ENCODE measurements around the gene PLOD2.

The PLOD2 gene

DNA sequence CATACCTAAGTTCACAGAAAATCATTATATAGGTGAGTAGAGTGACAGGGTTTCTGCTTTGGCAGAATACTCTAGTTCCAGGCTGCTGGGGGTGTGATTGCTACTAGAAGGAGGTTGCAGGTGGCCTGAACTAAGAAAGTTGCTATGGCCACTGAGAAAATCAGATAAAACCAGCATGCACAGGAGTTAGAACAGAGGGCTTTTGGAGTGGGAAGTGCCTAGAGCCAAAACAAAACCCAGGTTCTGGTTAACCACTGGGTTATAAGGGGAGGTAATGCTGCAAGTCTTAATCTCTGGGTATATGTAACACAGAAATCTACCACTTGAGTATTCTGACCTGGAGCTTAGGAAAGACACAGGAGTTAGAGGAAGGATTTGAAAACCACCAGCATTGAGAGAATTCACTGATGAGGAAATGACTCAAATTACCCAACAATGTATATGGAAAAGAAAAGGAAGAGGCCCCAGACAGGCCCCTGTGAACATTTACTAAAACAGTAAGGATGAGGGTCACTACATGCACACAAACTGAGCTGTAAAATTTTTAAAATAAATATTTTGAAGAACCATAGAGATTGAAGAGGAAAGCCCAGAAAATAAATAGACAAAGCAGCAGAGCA, 60.0 kb downstream of the PLOD2 start:
- no peak for DNase-seq (ENCODE audit: low read depth in 4 of 4, low spot score in 1 of 4)

DNA sequence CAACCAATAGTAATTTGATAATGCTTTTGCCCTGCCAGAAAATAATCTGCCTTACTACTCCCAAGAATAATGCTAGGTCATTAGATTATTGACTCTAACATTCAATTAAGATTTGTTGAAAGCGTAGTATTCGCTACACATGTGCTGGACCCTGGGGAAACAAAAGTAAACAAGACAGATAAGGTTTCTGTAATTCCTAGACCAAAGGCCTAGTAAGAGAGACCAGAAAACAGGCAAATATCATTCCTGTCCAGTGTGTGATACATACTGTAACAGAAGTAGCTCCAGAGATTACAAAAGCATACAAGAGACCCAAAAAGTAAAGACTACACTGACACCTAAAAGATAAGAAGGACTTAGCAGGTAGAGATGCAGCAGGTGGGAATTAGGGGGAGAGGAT, 60.8 kb downstream of the PLOD2 start:
- no peak for DNase-seq (ENCODE audit: low read depth in 4 of 4, low spot score in 1 of 4)

- no peak for DNase-seq (ENCODE audit: low read depth in 4 of 4, low spot score in 1 of 4)
These were observed 61.7 kb downstream of the PLOD2 start for GRCh38 chr3:146099316-146099715.

DNA sequence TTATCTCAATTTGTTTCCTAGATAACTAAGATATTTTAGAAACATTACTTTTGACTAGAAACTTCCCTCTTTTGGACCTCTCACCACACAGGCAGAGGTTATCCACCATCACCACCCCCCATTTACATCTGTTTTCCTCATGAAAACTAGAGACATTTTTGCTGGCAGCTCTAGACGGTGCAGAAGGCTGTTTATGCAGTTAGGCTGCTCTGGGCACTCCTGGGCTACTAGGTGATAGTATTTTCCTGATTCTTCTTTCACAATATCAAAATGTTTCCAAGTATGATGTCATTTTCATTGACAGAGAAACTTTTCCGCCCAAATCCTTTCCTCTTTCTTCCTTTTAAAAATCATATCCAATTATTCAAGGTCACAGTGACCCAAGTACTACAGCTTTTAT, 67.1 kb downstream of the PLOD2 start:
- no peak for DNase-seq (ENCODE audit: low read depth in 4 of 4, low spot score in 1 of 4)

DNA sequence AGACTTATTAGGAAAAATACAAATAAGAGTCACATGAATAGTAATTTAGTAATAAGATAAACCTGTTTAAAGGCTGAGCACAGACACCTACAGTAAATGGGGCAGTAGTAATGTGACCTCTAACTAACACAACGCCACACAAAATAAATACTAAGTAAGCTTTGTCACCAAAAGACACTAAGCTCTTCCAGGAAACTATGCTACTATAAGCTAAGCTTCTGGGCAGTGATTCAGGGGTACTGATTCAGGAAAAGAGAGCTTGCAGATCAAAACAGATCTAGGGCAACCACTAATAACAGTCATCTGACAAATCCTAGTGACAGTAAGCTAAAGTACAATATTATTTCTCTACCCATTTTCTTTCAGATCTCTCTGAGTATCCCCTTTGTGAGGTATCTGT, 68.8 kb downstream of the PLOD2 start:
- DNase-seq (ENCODE audit: low read depth in 4 of 4, low spot score in 1 of 4): no peak

- DNase-seq (ENCODE audit: low read depth in 4 of 4, low spot score in 1 of 4): no peak
These were observed 69.6 kb downstream of the PLOD2 start for GRCh38 chr3:146091397-146091796.

GRCh38 chr3:146090521-146090920, 70.5 kb downstream of the PLOD2 start:
- DNase-seq (ENCODE audit: low read depth in 4 of 4, low spot score in 1 of 4): no peak

DNA sequence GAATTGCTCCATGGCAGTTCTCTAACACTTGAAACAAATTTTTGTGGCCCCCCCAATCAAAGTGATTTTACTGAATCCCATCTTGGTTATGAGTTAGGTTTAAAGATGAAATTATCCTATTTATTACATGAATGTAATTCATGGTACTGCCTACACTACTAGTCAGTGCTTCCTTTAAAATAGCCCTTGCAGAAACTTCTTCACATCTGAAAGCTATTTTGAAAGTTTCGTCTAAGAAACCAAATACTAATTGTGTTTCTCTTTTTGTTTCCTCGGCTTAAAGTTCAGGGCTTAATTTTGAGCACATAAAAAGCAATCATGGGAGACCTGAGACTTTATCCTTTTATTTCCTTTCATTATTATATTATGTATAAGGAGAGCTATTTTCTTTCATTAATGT, 72.1 kb downstream of the PLOD2 start:
- DNase-seq (ENCODE audit: low read depth in 4 of 4, low spot score in 1 of 4): no peak

GRCh38 chr3:146087116-146087515, 73.9 kb downstream of the PLOD2 start:
- no peak for DNase-seq (ENCODE audit: low read depth in 4 of 4, low spot score in 1 of 4)

- no peak for DNase-seq (ENCODE audit: low read depth in 4 of 4, low spot score in 1 of 4)
These were observed 74.8 kb downstream of the PLOD2 start for GRCh38 chr3:146086211-146086610.

GRCh38 chr3:146085678-146086077, 75.3 kb downstream of the PLOD2 start:
- DNase-seq (ENCODE audit: low read depth in 4 of 4, low spot score in 1 of 4): no peak

GRCh38 chr3:146080578-146080977, 80.4 kb downstream of the PLOD2 start:
- DNase-seq (ENCODE audit: low read depth in 4 of 4, low spot score in 1 of 4): no peak

DNA sequence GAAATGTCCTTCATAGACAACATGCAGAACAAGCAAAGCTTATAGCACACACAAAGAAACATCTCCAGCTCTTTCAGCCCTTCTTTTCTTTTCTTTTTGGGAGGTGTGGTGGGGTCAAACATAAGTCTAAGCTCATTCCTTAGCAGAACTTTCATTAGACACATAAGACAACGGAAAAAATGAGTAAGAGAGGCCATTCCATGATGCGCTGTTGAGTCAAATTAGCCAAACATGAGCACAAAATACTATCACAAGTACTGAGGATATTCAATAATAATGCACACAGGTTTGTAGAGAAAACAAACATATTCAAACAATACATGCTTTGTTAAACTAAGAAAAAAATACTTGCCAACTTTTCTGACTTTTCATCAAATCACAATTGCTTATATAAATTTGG, 83.0 kb downstream of the PLOD2 start:
- DNase-seq (ENCODE audit: low read depth in 4 of 4, low spot score in 1 of 4): no peak

DNA sequence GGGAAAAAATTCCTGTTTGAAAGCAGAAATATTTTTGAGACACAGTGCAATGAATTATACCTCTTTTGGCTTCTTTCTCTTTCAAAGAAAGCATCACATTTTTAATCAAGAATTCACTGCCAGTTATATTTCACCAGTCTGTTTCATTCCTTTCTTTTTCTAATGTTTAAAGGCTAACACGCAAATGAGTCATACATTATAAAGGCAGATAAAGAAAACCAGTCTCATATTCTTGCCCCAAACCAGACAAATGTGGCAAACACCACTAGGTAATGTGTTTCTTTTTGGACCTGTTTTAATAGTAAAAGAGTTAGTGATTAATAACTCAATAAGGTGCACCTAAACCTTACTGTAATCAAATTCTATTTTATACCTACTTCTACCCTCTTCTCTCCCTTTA, 83.8 kb downstream of the PLOD2 start:
- DNase-seq (ENCODE audit: low read depth in 4 of 4, low spot score in 1 of 4): no peak

DNA sequence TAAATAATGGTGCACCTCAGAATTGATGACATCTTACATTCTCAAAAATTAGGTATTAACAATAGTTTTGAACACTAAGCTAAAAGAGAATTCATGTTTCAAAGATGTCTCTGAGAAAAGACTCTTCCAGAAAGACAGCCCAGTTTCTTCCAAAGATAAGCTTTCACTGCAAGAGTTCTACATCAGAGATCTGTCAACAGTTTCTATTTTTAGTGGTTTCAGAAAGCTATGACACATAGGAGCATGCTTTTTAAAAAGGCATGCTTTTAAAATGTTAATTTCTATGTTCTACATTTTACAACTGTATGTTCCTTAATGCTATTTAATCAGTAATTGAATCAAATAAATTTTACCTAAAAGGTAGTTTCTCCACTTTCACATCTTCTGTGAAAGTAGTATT, 88.2 kb downstream of the PLOD2 start:
- no peak for DNase-seq (ENCODE audit: low read depth in 4 of 4, low spot score in 1 of 4)

GRCh38 chr3:146072061-146072460, 88.9 kb downstream of the PLOD2 start:
- DNase-seq (ENCODE audit: low read depth in 4 of 4, low spot score in 1 of 4): no peak

- DNase-seq (ENCODE audit: low read depth in 4 of 4, low spot score in 1 of 4): no peak
These were observed 89.4 kb downstream of the PLOD2 start for GRCh38 chr3:146071632-146072031.

GRCh38 chr3:146067048-146067447, 93.9 kb downstream of the PLOD2 start:
- DNase-seq (ENCODE audit: low read depth in 4 of 4, low spot score in 1 of 4): no peak

DNA sequence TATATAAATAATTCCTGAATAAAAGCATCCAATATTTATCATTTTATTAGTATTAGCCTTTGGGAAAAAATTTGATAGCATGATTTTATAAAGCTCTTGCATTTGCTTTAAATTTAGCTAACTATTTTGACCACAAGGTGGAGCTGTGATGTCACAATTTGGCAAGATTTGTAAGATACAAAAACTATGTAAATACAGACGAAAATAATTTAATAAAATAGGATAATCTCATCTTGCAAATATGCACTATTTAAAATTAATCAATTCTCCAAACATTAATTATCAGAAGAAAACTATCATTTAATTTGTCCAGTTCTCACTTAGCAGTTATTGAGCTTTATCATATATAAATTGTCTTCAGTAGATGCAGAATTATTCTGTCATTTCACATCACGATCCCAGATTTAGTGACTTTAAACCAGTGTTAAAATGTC, 95.4 kb downstream of the PLOD2 start:
- no peak for DNase-seq (ENCODE audit: low read depth in 4 of 4, low spot score in 1 of 4)

DNA sequence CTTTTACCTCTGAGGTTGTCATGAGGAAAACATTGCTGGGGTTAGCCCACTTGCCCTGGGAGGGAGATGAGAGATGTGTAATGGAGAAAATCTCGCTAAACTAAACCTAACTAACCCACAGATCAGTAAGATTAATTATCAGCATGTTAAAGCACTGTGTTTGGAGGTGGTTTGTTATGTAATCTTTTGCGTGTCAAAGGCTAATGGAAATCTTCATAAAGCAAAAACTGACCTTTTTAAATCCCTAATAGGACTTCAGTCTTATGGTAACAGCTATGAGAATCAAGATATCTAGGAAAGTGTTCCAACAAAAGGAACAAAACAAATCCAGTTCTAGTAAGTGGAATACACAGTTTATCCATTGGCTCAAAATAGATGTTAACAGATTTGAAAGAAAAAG, 102.7 kb downstream of the PLOD2 start:
- no peak for DNase-seq (ENCODE audit: low read depth in 4 of 4, low spot score in 1 of 4)

GRCh38 chr3:146052791-146053310, 108.1 kb downstream of the PLOD2 start:
- DNase-seq (ENCODE audit: low read depth in 4 of 4, low spot score in 1 of 4): no peak

DNA sequence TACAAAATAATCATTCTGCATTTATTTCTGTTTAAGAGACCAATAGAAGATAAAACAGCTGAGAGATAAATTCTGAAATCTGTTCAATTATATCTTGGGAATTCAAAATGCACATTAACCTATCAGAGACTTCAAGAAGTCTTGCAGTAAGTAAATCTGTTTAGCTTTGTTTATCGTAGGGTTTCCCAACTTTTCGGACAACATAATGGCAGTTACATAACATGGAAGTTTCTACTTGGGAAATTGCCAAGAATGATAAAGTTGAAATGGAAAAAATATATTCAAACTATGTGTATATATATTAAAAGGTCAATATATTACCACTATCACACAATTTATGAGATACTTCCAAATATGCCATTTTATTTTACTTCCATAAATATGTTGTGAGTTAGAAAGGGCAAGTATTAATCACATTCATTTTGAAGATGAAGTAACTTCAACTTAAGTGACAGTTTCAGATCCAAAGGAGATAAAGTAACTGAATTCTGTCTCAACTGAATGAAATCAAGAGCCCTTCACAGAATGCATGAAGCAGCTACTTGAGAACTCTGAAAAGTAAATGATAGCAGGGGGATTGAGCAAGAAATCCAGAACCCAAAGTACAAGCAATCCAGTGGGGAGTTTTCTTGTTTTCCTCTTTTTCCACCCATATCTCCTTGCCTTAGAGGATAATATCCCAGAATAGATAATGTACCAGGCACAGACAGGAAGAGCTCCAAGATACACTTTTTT, 108.8 kb downstream of the PLOD2 start:
- no peak for DNase-seq (ENCODE audit: low read depth in 4 of 4, low spot score in 1 of 4)

DNA sequence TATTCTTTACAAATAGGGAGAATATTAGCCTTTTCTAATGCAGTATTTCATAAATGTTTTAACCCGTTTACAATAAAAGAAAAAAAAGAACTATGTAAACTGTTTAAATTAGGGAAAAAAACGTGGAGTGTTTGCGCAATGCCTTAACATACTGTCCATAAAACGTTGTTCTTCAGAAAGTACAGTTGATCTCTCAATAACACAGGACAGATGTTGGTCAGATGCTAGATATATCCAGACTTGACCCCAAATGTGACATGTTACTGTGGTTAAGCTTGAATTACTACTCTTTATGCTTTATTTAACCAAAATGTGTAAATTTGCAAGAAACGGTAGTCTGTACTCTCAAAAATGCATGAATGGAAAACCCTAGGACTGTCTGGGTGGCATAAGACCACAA, 110.3 kb downstream of the PLOD2 start:
- DNase-seq (ENCODE audit: low read depth in 4 of 4, low spot score in 1 of 4): no peak
